GM23338 (cell line): ENCODE data around the gene KCNAB2. TPM values are rescaled to one million over a fixed set of nuclear protein-coding genes. Genes with fewer than 3 reads are reported as not detected.

Experiments used
- ATAC-seq: fragments of 200-7000 bp; cut with Tn5 transposase; 3 replicates; pipeline ENCODE4 v1.9.1; 2020
- DNase-seq: peaks from one replicate; pipeline ENCODE4 v3.0.0-alpha.2; 2015; ENCODE audit warnings: low spot score
- H2AFZ ChIP-seq: fragments of 200-600 bp; sonication (generic); 2 replicates; pipeline ENCODE4 v1.8.0; 2016; ENCODE audit warnings: antibody characterized with exemption, mild to moderate bottlenecking, moderate library complexity
- H3F3A ChIP-seq: fragments of 200-600 bp; sonication (generic); replicated peaks from 2 replicates; pipeline ENCODE4 v1.8.0; 2017; ENCODE audit warnings: antibody characterized with exemption, mixed run types, low read depth
- H3K27ac ChIP-seq: fragments of 200-600 bp; sonication (generic); 2 replicates; pipeline ENCODE4 v1.6.1; 2016; ENCODE audit warnings: low read depth
- H3K27me3 ChIP-seq: fragments of 200-600 bp; sonication (generic); 2 replicates; pipeline ENCODE4 v1.8.0; 2016; ENCODE audit warnings: mild to moderate bottlenecking, mixed run types, moderate library complexity; ENCODE audit not compliant: insufficient read depth
- H3K36me3 ChIP-seq: fragments of 200-600 bp; sonication (generic); 2 replicates; pipeline ENCODE4 v1.8.0; 2016; ENCODE audit warnings: mild to moderate bottlenecking; ENCODE audit not compliant: insufficient read depth
- H3K4me1 ChIP-seq: fragments of 200-600 bp; sonication (generic); 2 replicates; pipeline ENCODE4 v1.8.0; 2016; ENCODE audit warnings: mild to moderate bottlenecking, moderate library complexity; ENCODE audit not compliant: insufficient read depth
- H3K4me2 ChIP-seq: fragments of 200-600 bp; sonication (generic); 2 replicates; pipeline ENCODE4 v1.7.1; 2017; ENCODE audit warnings: mixed run types
- H3K4me3 ChIP-seq: fragments of 200-600 bp; sonication (generic); 2 replicates; pipeline ENCODE4 v1.6.1; 2016; ENCODE audit warnings: mixed run types
- H3K79me2 ChIP-seq: fragments of 200-600 bp; sonication (generic); replicated peaks from 2 replicates; pipeline ENCODE4 v1.8.0; 2017; ENCODE audit warnings: mild to moderate bottlenecking; ENCODE audit not compliant: insufficient read depth
- H3K9me2 ChIP-seq: fragments of 200-600 bp; sonication (generic); 2 replicates; pipeline ENCODE4 v1.8.0; 2017; ENCODE audit not compliant: insufficient read depth
- H4K20me1 ChIP-seq: fragments of 200-600 bp; sonication (generic); replicated peaks from 2 replicates; pipeline ENCODE4 v1.8.0; 2017; ENCODE audit warnings: mild to moderate bottlenecking; ENCODE audit not compliant: insufficient read depth
- H3K27ac Mint-ChIP-seq: 2 replicates; pipeline ENCODE4 v1.8.0; 2020; ENCODE audit warnings: inconsistent platforms, mild to moderate bottlenecking, moderate library complexity, mixed read lengths
- H3K27me3 Mint-ChIP-seq: 3 replicates; pipeline ENCODE4 v1.8.0; 2022; ENCODE audit warnings: low read depth, mild to moderate bottlenecking, moderate library complexity, mixed read lengths, inconsistent platforms; ENCODE audit not compliant: insufficient read depth, poor library complexity
- H3K36me3 Mint-ChIP-seq: 3 replicates; pipeline ENCODE4 v1.8.0; 2021; ENCODE audit warnings: low read depth, mild to moderate bottlenecking, inconsistent platforms, moderate library complexity, mixed read lengths
- H3K4me1 Mint-ChIP-seq: 3 replicates; pipeline ENCODE4 v1.8.0; 2020; ENCODE audit warnings: mild to moderate bottlenecking, inconsistent platforms, mixed read lengths
- H3K4me3 Mint-ChIP-seq: 3 replicates; pipeline ENCODE4 v1.8.0; 2021; ENCODE audit warnings: moderate library complexity, mild to moderate bottlenecking, inconsistent platforms, mixed read lengths
- H3K9me3 Mint-ChIP-seq: 3 replicates; pipeline ENCODE4 v1.8.0; 2020; ENCODE audit warnings: moderate library complexity, mild to moderate bottlenecking, inconsistent platforms, mixed read lengths
- CREB1 ChIP-seq: fragments of 250-450 bp; sonication (Bioruptor Pico); IDR thresholded peaks from 2 replicates; pipeline ENCODE4 v1.5.0; 2020; ENCODE audit warnings: low read depth, mild to moderate bottlenecking, moderate library complexity
- JUNB ChIP-seq: IDR thresholded peaks from one replicate; pipeline ENCODE4 v1.6.1; 2016; ENCODE audit warnings: antibody characterized with exemption; ENCODE audit not compliant: unreplicated experiment
- NANOG ChIP-seq: IDR thresholded peaks from 2 replicates; pipeline ENCODE4 v1.6.1; 2016; ENCODE audit warnings: antibody characterized with exemption, borderline replicate concordance
- STAT1 ChIP-seq: IDR thresholded peaks from one replicate; pipeline ENCODE4 v1.6.1; 2016; ENCODE audit warnings: antibody characterized with exemption; ENCODE audit not compliant: unreplicated experiment
- ZNF114 ChIP-seq: fragments of 250-450 bp; sonication (Bioruptor Pico); IDR thresholded peaks from 2 replicates; pipeline ENCODE4 v1.5.0; 2020; ENCODE audit warnings: mild to moderate bottlenecking, moderate library complexity
- polyA plus RNA-seq: library from polyadenylated mRNA; unstranded; fragments of >200 nt; fragmentation: Nextera tagmentation; extraction: Ambion mirVana; gene quantifications from 2 replicates; pipeline ENCODE4 v1.2.1, GENCODE V29; 2016
- total RNA-seq: library from RNA; depleted of rRNA; stranded (reverse); fragments of >200 nt; shearing (Covaris generic); gene quantifications from 2 replicates; pipeline ENCODE4 v1.2.3, GENCODE V29; 2014
- TF ChIP-seq, protein P1 (sequence below): fragments of 250-450 bp; sonication (Bioruptor Pico); IDR thresholded peaks from 2 replicates; pipeline ENCODE4 v1.5.0; 2020; ENCODE audit warnings: mild to moderate bottlenecking, moderate library complexity
- TF ChIP-seq, protein P2 (sequence below): IDR thresholded peaks from 2 replicates; pipeline ENCODE4 v1.6.1; 2016; ENCODE audit warnings: antibody characterized with exemption
- TF ChIP-seq, protein P3 (sequence below), 2 experiments: fragments of 200-600 bp in 1 of 2; sonication (generic) in 1 of 2; conservative IDR thresholded peaks; 2 replicates each; pipeline versions ENCODE4 v1.5.1 to v1.6.1; 2016 to 2017; ENCODE audit warnings: antibody characterized with exemption in 2 of 2, low read depth in 2 of 2, mild to moderate bottlenecking in 2 of 2, moderate library complexity in 1 of 2
- TF ChIP-seq, protein P4 (sequence below): IDR thresholded peaks from one replicate; pipeline ENCODE4 v1.6.1; 2018; ENCODE audit warnings: antibody characterized with exemption; ENCODE audit not compliant: unreplicated experiment

The KCNAB2 gene
- total and polyA plus RNA-seq, 2 experiments from 2014 or later = 3.0 to 3.7 TPM

DNA sequence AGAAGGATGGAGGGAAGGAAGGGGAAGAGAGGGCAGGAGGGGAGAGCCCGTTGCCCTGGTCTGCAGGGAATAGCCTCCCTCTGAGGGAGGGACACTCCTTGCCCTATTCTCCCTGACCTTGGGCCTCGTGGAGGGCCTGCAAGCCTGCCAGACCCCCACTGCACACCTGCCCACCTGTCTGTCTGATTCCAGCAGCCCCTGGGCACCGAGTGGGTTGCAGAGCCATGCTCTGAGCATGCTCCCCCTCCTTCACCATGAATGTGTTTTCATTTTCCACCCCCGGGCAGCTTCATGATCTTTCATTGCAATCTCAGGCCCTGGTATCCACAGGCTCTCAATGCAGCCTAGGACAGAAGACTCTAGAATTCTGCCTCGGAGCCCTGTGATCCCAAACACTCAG is 48.4 kb upstream of the KCNAB2 start (continued):
- TF ChIP-seq, protein P1, sequence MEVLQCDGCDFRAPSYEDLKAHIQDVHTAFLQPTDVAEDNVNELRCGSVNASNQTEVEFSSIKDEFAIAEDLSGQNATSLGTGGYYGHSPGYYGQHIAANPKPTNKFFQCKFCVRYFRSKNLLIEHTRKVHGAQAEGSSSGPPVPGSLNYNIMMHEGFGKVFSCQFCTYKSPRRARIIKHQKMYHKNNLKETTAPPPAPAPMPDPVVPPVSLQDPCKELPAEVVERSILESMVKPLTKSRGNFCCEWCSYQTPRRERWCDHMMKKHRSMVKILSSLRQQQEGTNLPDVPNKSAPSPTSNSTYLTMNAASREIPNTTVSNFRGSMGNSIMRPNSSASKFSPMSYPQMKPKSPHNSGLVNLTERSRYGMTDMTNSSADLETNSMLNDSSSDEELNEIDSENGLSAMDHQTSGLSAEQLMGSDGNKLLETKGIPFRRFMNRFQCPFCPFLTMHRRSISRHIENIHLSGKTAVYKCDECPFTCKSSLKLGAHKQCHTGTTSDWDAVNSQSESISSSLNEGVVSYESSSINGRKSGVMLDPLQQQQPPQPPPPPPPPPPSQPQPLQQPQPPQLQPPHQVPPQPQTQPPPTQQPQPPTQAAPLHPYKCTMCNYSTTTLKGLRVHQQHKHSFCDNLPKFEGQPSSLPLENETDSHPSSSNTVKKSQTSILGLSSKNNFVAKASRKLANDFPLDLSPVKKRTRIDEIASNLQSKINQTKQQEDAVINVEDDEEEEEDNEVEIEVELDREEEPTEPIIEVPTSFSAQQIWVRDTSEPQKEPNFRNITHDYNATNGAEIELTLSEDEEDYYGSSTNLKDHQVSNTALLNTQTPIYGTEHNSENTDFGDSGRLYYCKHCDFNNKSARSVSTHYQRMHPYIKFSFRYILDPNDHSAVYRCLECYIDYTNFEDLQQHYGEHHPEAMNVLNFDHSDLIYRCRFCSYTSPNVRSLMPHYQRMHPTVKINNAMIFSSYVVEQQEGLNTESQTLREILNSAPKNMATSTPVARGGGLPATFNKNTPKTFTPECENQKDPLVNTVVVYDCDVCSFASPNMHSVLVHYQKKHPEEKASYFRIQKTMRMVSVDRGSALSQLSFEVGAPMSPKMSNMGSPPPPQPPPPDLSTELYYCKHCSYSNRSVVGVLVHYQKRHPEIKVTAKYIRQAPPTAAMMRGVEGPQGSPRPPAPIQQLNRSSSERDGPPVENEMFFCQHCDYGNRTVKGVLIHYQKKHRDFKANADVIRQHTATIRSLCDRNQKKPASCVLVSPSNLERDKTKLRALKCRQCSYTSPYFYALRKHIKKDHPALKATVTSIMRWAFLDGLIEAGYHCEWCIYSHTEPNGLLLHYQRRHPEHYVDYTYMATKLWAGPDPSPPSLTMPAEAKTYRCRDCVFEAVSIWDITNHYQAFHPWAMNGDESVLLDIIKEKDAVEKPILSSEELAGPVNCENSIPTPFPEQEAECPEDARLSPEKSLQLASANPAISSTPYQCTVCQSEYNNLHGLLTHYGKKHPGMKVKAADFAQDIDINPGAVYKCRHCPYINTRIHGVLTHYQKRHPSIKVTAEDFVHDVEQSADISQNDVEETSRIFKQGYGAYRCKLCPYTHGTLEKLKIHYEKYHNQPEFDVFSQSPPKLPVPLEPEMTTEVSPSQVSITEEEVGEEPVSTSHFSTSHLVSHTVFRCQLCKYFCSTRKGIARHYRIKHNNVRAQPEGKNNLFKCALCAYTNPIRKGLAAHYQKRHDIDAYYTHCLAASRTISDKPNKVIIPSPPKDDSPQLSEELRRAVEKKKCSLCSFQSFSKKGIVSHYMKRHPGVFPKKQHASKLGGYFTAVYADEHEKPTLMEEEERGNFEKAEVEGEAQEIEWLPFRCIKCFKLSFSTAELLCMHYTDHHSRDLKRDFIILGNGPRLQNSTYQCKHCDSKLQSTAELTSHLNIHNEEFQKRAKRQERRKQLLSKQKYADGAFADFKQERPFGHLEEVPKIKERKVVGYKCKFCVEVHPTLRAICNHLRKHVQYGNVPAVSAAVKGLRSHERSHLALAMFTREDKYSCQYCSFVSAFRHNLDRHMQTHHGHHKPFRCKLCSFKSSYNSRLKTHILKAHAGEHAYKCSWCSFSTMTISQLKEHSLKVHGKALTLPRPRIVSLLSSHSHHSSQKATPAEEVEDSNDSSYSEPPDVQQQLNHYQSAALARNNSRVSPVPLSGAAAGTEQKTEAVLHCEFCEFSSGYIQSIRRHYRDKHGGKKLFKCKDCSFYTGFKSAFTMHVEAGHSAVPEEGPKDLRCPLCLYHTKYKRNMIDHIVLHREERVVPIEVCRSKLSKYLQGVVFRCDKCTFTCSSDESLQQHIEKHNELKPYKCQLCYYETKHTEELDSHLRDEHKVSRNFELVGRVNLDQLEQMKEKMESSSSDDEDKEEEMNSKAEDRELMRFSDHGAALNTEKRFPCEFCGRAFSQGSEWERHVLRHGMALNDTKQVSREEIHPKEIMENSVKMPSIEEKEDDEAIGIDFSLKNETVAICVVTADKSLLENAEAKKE = no peak
- no peak for TF ChIP-seq NANOG

DNA sequence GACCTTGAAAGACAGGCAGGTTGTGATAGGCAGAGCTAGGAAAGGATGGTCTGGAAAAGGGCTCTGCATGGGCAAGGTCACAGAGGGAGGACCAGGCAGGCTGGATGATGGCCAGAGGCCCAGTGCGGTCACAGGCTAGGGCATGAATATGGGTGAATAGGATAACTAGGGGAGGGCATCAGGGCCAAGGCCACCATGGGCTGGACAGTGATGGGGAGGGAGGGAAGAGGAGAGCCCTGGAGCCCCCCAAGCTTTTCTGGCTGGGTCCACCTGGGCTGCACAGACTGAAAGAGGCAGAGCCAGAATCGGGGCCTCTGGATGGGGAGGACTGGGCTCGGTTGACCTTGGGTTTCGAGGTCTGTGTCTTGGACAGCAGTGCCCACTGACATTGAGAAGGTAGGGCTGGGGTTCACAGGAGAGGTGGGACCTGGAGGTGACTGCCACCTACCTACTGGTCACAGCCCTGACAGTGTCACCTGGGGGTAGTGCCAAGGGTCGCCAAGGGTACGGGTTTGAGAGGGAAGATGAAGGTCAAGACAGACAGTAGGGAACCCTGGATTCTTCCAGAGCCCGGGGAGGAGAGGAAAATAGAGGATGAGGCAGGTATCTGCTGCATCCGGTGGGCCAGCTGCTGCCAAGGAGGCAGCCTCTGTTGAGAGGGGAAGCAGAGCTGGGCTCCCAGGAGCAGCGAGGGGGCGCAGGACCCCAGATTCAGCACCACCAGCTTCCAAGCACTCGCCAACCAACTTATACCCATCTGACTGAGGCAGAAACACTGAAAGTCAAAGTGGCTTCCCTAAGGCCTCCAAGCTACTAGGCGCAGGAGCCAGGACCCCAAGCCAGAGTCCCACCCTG is 47.4 kb upstream of the KCNAB2 start:
- Mint-ChIP-seq H3K27me3 (peaks cover 30% of the 10 kb centered on the region), H3K9me3 (no peaks in the 10 kb centered on the region), H3K4me1 (peaks cover 17% of the 10 kb centered on the region), H3K4me3 (no peak overlapping the region), H3K27ac (no peak overlapping the region), H3K36me3 (no peaks in the 10 kb centered on the region)
- H3K4me1 ChIP-seq = peaks cover 9% of the 10 kb centered on the region; the same call in 1 of the 2 replicates
- no peak for ATAC-seq
- no peak overlapping the region for H3K4me2 ChIP-seq
- no peak overlapping the region for H2AFZ ChIP-seq
- H3K9me2 ChIP-seq = no peaks in the 10 kb centered on the region
- peaks cover 23% of the 10 kb centered on the region for H3K27me3 ChIP-seq
- H3K36me3 ChIP-seq = no peaks in the 10 kb centered on the region
- H3K79me2 ChIP-seq = no peaks in the 10 kb centered on the region
- DNase-seq = no peak
- no peaks in the 10 kb centered on the region; the same call in 1 of the 2 replicates for H4K20me1 ChIP-seq
- no peaks in the 10 kb centered on the region for H3F3A ChIP-seq
- no peak overlapping the region for H3K27ac ChIP-seq
- no peak overlapping the region for H3K4me3 ChIP-seq
- TF ChIP-seq ZNF114 (no peak), STAT1 (no peak), NANOG (no peak), CREB1 (CRISPR knock-in tag) (no peak), JUNB (no peak)
- TF ChIP-seq, protein P2, sequence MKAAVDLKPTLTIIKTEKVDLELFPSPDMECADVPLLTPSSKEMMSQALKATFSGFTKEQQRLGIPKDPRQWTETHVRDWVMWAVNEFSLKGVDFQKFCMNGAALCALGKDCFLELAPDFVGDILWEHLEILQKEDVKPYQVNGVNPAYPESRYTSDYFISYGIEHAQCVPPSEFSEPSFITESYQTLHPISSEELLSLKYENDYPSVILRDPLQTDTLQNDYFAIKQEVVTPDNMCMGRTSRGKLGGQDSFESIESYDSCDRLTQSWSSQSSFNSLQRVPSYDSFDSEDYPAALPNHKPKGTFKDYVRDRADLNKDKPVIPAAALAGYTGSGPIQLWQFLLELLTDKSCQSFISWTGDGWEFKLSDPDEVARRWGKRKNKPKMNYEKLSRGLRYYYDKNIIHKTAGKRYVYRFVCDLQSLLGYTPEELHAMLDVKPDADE = no peak
- TF ChIP-seq, protein P3, sequence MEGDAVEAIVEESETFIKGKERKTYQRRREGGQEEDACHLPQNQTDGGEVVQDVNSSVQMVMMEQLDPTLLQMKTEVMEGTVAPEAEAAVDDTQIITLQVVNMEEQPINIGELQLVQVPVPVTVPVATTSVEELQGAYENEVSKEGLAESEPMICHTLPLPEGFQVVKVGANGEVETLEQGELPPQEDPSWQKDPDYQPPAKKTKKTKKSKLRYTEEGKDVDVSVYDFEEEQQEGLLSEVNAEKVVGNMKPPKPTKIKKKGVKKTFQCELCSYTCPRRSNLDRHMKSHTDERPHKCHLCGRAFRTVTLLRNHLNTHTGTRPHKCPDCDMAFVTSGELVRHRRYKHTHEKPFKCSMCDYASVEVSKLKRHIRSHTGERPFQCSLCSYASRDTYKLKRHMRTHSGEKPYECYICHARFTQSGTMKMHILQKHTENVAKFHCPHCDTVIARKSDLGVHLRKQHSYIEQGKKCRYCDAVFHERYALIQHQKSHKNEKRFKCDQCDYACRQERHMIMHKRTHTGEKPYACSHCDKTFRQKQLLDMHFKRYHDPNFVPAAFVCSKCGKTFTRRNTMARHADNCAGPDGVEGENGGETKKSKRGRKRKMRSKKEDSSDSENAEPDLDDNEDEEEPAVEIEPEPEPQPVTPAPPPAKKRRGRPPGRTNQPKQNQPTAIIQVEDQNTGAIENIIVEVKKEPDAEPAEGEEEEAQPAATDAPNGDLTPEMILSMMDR (conservative IDR thresholded peaks at IDR 0.05; ENCODE audit: low read depth in 2 of 2) = no peak
- TF ChIP-seq, protein P4, sequence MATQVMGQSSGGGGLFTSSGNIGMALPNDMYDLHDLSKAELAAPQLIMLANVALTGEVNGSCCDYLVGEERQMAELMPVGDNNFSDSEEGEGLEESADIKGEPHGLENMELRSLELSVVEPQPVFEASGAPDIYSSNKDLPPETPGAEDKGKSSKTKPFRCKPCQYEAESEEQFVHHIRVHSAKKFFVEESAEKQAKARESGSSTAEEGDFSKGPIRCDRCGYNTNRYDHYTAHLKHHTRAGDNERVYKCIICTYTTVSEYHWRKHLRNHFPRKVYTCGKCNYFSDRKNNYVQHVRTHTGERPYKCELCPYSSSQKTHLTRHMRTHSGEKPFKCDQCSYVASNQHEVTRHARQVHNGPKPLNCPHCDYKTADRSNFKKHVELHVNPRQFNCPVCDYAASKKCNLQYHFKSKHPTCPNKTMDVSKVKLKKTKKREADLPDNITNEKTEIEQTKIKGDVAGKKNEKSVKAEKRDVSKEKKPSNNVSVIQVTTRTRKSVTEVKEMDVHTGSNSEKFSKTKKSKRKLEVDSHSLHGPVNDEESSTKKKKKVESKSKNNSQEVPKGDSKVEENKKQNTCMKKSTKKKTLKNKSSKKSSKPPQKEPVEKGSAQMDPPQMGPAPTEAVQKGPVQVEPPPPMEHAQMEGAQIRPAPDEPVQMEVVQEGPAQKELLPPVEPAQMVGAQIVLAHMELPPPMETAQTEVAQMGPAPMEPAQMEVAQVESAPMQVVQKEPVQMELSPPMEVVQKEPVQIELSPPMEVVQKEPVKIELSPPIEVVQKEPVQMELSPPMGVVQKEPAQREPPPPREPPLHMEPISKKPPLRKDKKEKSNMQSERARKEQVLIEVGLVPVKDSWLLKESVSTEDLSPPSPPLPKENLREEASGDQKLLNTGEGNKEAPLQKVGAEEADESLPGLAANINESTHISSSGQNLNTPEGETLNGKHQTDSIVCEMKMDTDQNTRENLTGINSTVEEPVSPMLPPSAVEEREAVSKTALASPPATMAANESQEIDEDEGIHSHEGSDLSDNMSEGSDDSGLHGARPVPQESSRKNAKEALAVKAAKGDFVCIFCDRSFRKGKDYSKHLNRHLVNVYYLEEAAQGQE = no peak
